K562 (cell line): Measurements from ENCODE around the gene TP53BP1. TPM values are rescaled to one million over a fixed set of nuclear protein-coding genes. Genes with fewer than 3 reads are reported as not detected.
A peak's percentile ranks its signal among the peaks of the same experiment; 100 is the strongest.

ENCODE experiments used
- ATAC-seq: fragments of 200-7000 bp; cut with Tn5 transposase; 3 replicates; pipeline ENCODE4 v1.9.1; 2020; ENCODE audit warnings: moderate library complexity
- BruUV-seq: library from RNA; stranded (reverse); fragments of 400-500 nt; replicated peaks from 2 replicates; lab custom pipeline; 2021; lab: Mats Ljungman, UMichigan
- CTCF ChIA-PET: fragments of 300-600 bp; formaldehyde crosslinking; extraction: SDS; loops from one replicate; lab custom pipeline; 2021; ENCODE audit warnings: low intra/inter-chr PET ratio; lab: Yijun Ruan, JAX
- POLR2A ChIA-PET: fragments of 300-600, 350-650 bp; sonication (Branson Sonifier 250); formaldehyde crosslinking; extraction: SDS; loops from one replicate; lab custom pipeline; 2021; ENCODE audit warnings: antibody characterized with exemption, inconsistent platforms; lab: Yijun Ruan, JAX
- DNase-seq, 4 experiments: peaks; one replicate each; pipeline versions ENCODE4 v3.0.0 to v3.0.0-alpha.2; 2011 to 2018; ENCODE audit warnings: low spot score in 3 of 4, mixed read lengths in 3 of 4; ENCODE audit errors: extremely low read depth in 1 of 4
- FAIRE-seq: peaks from 2 replicates; lab custom pipeline; 2011; peaks lifted over from hg19 to GRCh38; lab: Jason Lieb, UNC
- H2AFZ ChIP-seq: 2 replicates; pipeline ENCODE4 v1.6.0; 2011; ENCODE audit warnings: low read depth, low read length, control low read depth, inconsistent platforms
- H3K27ac ChIP-seq: fragments of 200-600 bp; 3 replicates; pipeline ENCODE4 v1.8.0; 2011; ENCODE audit warnings: low read depth, mild to moderate bottlenecking, control low read depth, inconsistent platforms, low read length, moderate library complexity, mixed read lengths; ENCODE audit errors: extremely low read depth
- H3K27me3 ChIP-seq, 2 experiments: fragments of 300-600 bp in 1 of 2; 2 replicates in 1 of 2; 3 replicates in 1 of 2; pipeline versions ENCODE4 v1.6.0 to v1.8.0; 2011; ENCODE audit warnings: inconsistent platforms in 2 of 2, low read length in 2 of 2, mild to moderate bottlenecking in 1 of 2, mixed read lengths in 1 of 2, moderate library complexity in 1 of 2; ENCODE audit not compliant: control insufficient read depth in 2 of 2, insufficient read depth in 2 of 2
- H3K36me3 ChIP-seq: fragments of 300-600 bp; 3 replicates; pipeline ENCODE4 v1.8.0; 2011; ENCODE audit warnings: mild to moderate bottlenecking, low read length, inconsistent platforms; ENCODE audit not compliant: control insufficient read depth, insufficient read depth
- H3K4me1 ChIP-seq, 2 experiments: fragments of 200-600 bp in 1 of 2; replicated peaks in 1 of 2; 2 replicates in 1 of 2; 3 replicates in 1 of 2; pipeline versions ENCODE4 v1.5.1 to v1.8.0; 2011; ENCODE audit warnings: inconsistent platforms in 2 of 2, low read length in 2 of 2, mild to moderate bottlenecking in 1 of 2, mixed read lengths in 1 of 2, moderate library complexity in 1 of 2; ENCODE audit not compliant: control insufficient read depth in 2 of 2, insufficient read depth in 2 of 2
- H3K4me2 ChIP-seq: 2 replicates; pipeline ENCODE4 v1.6.1; 2011; ENCODE audit warnings: low read length, control low read depth, inconsistent platforms, mixed read lengths; ENCODE audit not compliant: insufficient read depth
- H3K4me3 ChIP-seq: fragments of 200-600 bp; sonication (generic), shearing (Covaris generic); 2 replicates; pipeline ENCODE4 v1.5.1; 2016; ENCODE audit warnings: control low read depth, inconsistent platforms
- H3K79me2 ChIP-seq: fragments of 200-600 bp; 3 replicates; pipeline ENCODE4 v1.8.0; 2011; ENCODE audit warnings: low read length, inconsistent platforms; ENCODE audit not compliant: control insufficient read depth, insufficient read depth
- H3K9ac ChIP-seq, 2 experiments: 2 replicates each; pipeline versions ENCODE4 v1.6.0 to v1.6.1; 2011; ENCODE audit warnings: low read depth in 2 of 2, low read length in 2 of 2, control low read depth in 1 of 2, inconsistent platforms in 1 of 2, mild to moderate bottlenecking in 1 of 2, mixed read lengths in 1 of 2; ENCODE audit not compliant: insufficient read depth in 1 of 2
- H3K9me1 ChIP-seq: one replicate; pipeline ENCODE4 v1.6.0; 2011; ENCODE audit warnings: inconsistent platforms, mild to moderate bottlenecking, low read length, moderate library complexity; ENCODE audit not compliant: control insufficient read depth, insufficient read depth
- H3K9me3 ChIP-seq: replicated peaks from 2 replicates; pipeline ENCODE4 v1.5.1; 2011; ENCODE audit warnings: low read depth, low read length, inconsistent platforms; ENCODE audit not compliant: control insufficient read depth, insufficient read depth
- H4K20me1 ChIP-seq: replicated peaks from 2 replicates; pipeline ENCODE4 v1.6.1; 2011; ENCODE audit warnings: low read length, inconsistent platforms, mixed read lengths; ENCODE audit not compliant: control insufficient read depth, insufficient read depth
- NFIC ChIP-seq: fragments of 450-650 bp; IDR thresholded peaks from 2 replicates; pipeline ENCODE4 v1.6.1; 2017; ENCODE audit warnings: mild to moderate bottlenecking, inconsistent platforms
- NFIX ChIP-seq: fragments of 250-450 bp; sonication (Bioruptor Pico); IDR thresholded peaks from 2 replicates; pipeline ENCODE4 v1.4.0; 2020; ENCODE audit warnings: low read depth, mild to moderate bottlenecking, moderate library complexity
- SUPT5H ChIP-seq: fragments of 450-650 bp; IDR thresholded peaks from 2 replicates; pipeline ENCODE4 v1.6.1; 2016
- WGBS: fragments of 100-300 bp; shearing (Covaris generic); methylation state at CpG from one replicate; pipeline ENCODE4 v1.1.6; 2016; ENCODE audit warnings: low coverage, mixed read lengths; ENCODE audit not compliant: insufficient coverage; ENCODE audit errors: missing lambda C conversion rate; 5-methylcytosine and 5-hydroxymethylcytosine counted together
- in situ Hi-C: fragments of 300-500 bp; cut with MboI; formaldehyde crosslinking; loops from 4 replicates; pipeline ENCODE4 v1.15.0; 2018; ENCODE audit warnings: inconsistent platforms, mixed read lengths
- intact Hi-C: fragments of 100-400 bp; cut with micrococcal nuclease; formaldehyde crosslinking; loops from 2 replicates; pipeline ENCODE4 v1.14.2; 2022
- polyA plus RNA-seq, 8 experiments: library from polyadenylated mRNA; depleted of rRNA in 4 of 8; stranded (reverse) in 5 of 8; unstranded in 3 of 8; fragments of >200 nt; fragmentation: Nextera tagmentation in 2 of 8; fragmentation: Illumina TruSeq in 1 of 8; extraction: Ambion mirVana in 2 of 8; extraction: Trizol in 1 of 8; gene quantifications; 2 replicates each; pipeline versions ENCODE4 v1.2.1 to v1.2.3, GENCODE V29; 2011 to 2014; ENCODE audit warnings: inconsistent platforms in 1 of 8, missing spikeins in 1 of 8
- total RNA-seq, 7 experiments: library from RNA; depleted of rRNA in 6 of 7; stranded (reverse); fragments of >200 nt in 6 of 7; fragmentation: Illumina TruSeq in 2 of 7; extraction: Trizol in 2 of 7; gene quantifications; 2 replicates each; pipeline versions ENCODE4 v1.2.1 to v1.2.3, GENCODE V29; 2011 to 2021; ENCODE audit warnings: low replicate concordance in 1 of 7

The TP53BP1 gene
- total and polyA plus RNA-seq, 9 of the 15 experiments (the other 6 are each of a cell fraction or from before 2014, with no cell fraction given) = 5.7 to 63.3 (median 30.9) TPM

DNA sequence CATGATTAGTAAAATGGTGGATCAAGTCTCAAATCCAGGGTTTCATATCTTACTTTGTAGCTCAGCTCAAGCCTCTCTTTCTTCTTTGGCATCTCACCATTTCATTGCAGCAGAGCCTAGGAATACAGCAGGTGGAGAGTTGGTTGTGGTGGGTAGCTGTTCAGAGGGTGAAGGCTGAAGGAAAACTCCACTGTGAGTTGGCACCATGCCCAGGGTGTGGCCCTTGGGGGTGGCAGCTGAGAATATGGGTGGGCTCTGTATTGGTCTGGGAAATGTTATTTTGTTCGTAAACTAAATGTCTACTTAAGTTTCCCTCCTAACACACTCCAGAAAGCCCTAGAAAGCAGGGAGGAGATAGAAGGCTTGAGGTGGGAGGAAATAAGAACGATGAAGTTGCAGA is 22.8 kb upstream of the TP53BP1 start:
- no peak overlapping the region for H2AFZ ChIP-seq
- FAIRE-seq (no peak), DNase-seq (no peak), ATAC-seq (no peak)
- no peaks in the 10 kb centered on the region for H3K9me3 ChIP-seq
- in situ Hi-C loops (no loop called here), intact Hi-C loops (no loop called here)
- WGBS = 51% methylated on average over 2 of the region's 2 CpGs
- ChIA-PET POLR2A (interaction anchor here (0.5 to 9.1 kb wide), 4 partner anchors 12 to 283 kb away, joined by 3 to 63 read pairs (median 3); no protein-coding TSS in a partner anchor), CTCF (no interaction called here)
- H3K79me2 ChIP-seq = peaks cover 24% of the 10 kb centered on the region; the same call in 2 of the 3 replicates
- no peak overlapping the region for H3K4me2 ChIP-seq
- no peak for TF ChIP-seq SUPT5H
- TF ChIP-seq NFIC = peak; percentile 69
- TF ChIP-seq NFIX (CRISPR knock-in tag) = 0 out of 2 replicates have a peak, but pooled peaks have one; percentile 3
- BruUV-seq = no TSS peak
- no peaks in the 10 kb centered on the region for H3K9me1 ChIP-seq
- H4K20me1 ChIP-seq = peaks cover 3% of the 10 kb centered on the region; the same call in 1 of the 2 replicates
- H3K4me3 ChIP-seq = no peak overlapping the region
- H3K27ac ChIP-seq = no peak overlapping the region
- peaks cover 55 to 65% of the 10 kb centered on the region in 2 experiments for H3K4me1 ChIP-seq
- peaks cover 5% of the 10 kb centered on the region; the same call in 2 of the 3 replicates for H3K36me3 ChIP-seq
- H3K9ac ChIP-seq = no peak overlapping the region
- no peaks in the 10 kb centered on the region for H3K27me3 ChIP-seq
